T-cell (primary cell): ENCODE results near the gene ADGRD1. TPM values are rescaled to one million over a fixed set of nuclear protein-coding genes. Genes with fewer than 3 reads are reported as not detected.

Source experiments
- ATAC-seq, 4 experiments: fragments of 200-7000 bp in 3 of 4; fragments of 150-1000 bp in 1 of 4; cut with Tn5 transposase; replicated peaks in 1 of 4; 1 replicate in 3 of 4; 2 replicates in 1 of 4; pipeline ENCODE4 v1.10.0; 2021; ENCODE audit warnings: moderate library complexity in 3 of 4, mild to moderate bottlenecking in 2 of 4, moderate number of reproducible peaks in 1 of 4
- CTCF ChIA-PET, 2 donors: fragments of 300-600 bp; sonication (Branson Sonifier 250); formaldehyde crosslinking; loops; one replicate each; lab custom pipeline; 2022; ENCODE audit warnings: antibody characterized with exemption in 2 of 2; lab: Charles Lee
- POLR2A ChIA-PET, 2 donors: fragments of 300-600 bp; sonication (Branson Sonifier 250); formaldehyde crosslinking; loops; one replicate each; lab custom pipeline; 2022; ENCODE audit warnings: antibody characterized with exemption in 2 of 2; lab: Charles Lee
- DNase-seq, 35 experiments: peaks; one replicate each; pipeline versions ENCODE4 v3.0.0 to v3.0.0-alpha.2; 2013 to 2023
- H3K27ac ChIP-seq: one replicate; pipeline ENCODE4 v1.5.1; 2013; ENCODE audit warnings: low read length
- H3K27me3 ChIP-seq, 2 experiments: replicated peaks in 1 of 2; 1 replicate in 1 of 2; 2 replicates in 1 of 2; pipeline versions ENCODE4 v1.6.1 to v1.7.0; 2013; ENCODE audit warnings: low read length in 1 of 2, mixed read lengths in 1 of 2; ENCODE audit not compliant: control insufficient read depth in 2 of 2, insufficient read depth in 2 of 2; ENCODE audit errors: extremely low read depth in 1 of 2
- H3K36me3 ChIP-seq, 2 donors: 1 replicate in 1 of 2; 2 replicates in 1 of 2; pipeline versions ENCODE4 v1.6.1 to v1.7.0; 2013; ENCODE audit warnings: low read length in 1 of 2; ENCODE audit not compliant: control insufficient read depth in 2 of 2, insufficient read depth in 1 of 2; ENCODE audit errors: extremely low read depth in 1 of 2
- H3K4me1 ChIP-seq, 2 experiments: 1 replicate in 1 of 2; 2 replicates in 1 of 2; pipeline versions ENCODE4 v1.6.1 to v1.7.0; 2013; ENCODE audit warnings: low read length in 2 of 2, mixed read lengths in 1 of 2; ENCODE audit not compliant: insufficient read depth in 2 of 2, control insufficient read depth in 1 of 2; ENCODE audit errors: extremely low read depth in 1 of 2
- H3K4me3 ChIP-seq, 2 donors: 1 replicate in 1 of 2; 2 replicates in 1 of 2; pipeline versions ENCODE4 v1.5.1 to v1.7.0; 2013; ENCODE audit warnings: mild to moderate bottlenecking in 2 of 2, low read length in 1 of 2, moderate library complexity in 1 of 2; ENCODE audit not compliant: control insufficient read depth in 1 of 2; ENCODE audit errors: extremely low read depth in 1 of 2
- H3K9me3 ChIP-seq: 2 replicates; pipeline ENCODE4 v1.7.0; 2013
- H3K27ac Mint-ChIP-seq, 2 donors: one replicate each; pipeline ENCODE4 v1.8.0; 2020 to 2021; ENCODE audit warnings: mild to moderate bottlenecking in 2 of 2, mixed read lengths in 2 of 2
- H3K27me3 Mint-ChIP-seq, 2 donors: one replicate each; pipeline ENCODE4 v1.8.0; 2021 to 2022; ENCODE audit warnings: mixed read lengths in 2 of 2
- H3K36me3 Mint-ChIP-seq: one replicate; pipeline ENCODE4 v1.8.0; 2021; ENCODE audit warnings: mixed read lengths
- H3K4me1 Mint-ChIP-seq, 3 donors: one replicate each; pipeline ENCODE4 v1.8.0; 2020 to 2022; ENCODE audit warnings: mixed read lengths in 3 of 3, mild to moderate bottlenecking in 1 of 3
- H3K4me3 Mint-ChIP-seq, 3 donors: one replicate each; pipeline ENCODE4 v1.8.0; 2020 to 2022; ENCODE audit warnings: mild to moderate bottlenecking in 3 of 3, mixed read lengths in 3 of 3, moderate library complexity in 3 of 3
- H3K9me3 Mint-ChIP-seq, 3 donors: one replicate each; pipeline ENCODE4 v1.8.0; 2020 to 2022; ENCODE audit warnings: mixed read lengths in 3 of 3
- WGBS: methylation state at CpG from one replicate; pipeline ENCODE4 v1.1.5; 2013; ENCODE audit warnings: missing lambda C conversion rate; ENCODE audit not compliant: insufficient coverage; 5-methylcytosine and 5-hydroxymethylcytosine counted together
- total RNA-seq, 35 experiments: library from RNA in 6 of 35; stranded (reverse) in 6 of 35; fragments of 120-200 nt in 1 of 35; gene quantifications; one replicate each; pipeline versions ENCODE4 v1.2.1 to v1.2.4 and lab custom pipeline; 2013 to 2026

The ADGRD1 gene
- total RNA-seq, 5 donors from 2014 or later (not counting 1 experiment from before 2014, with no cell fraction given): 0.29 to 1.1 (median 0.43) TPM; not detected in 1

- Histone ChIP-seq H3K9me3 (no peaks in the 10 kb centered on the region), H3K4me1 (no peaks in the 10 kb centered on the region), H3K27me3 (peaks cover 0 to 2% of the 10 kb centered on the region in 2 experiments), H3K27ac (no peak overlapping the region), H3K36me3 (no peaks in the 10 kb centered on the region), H3K4me3 (no peak overlapping the region)
- Mint-ChIP-seq H3K4me3 (peak overlapping the region in 1 of 3 donors; percentile 8), H3K27ac (no peak overlapping the region), H3K36me3 (no peaks in the 10 kb centered on the region), H3K27me3 (peaks cover 0 to 6% of the 10 kb centered on the region in 2 donors), H3K9me3 (no peaks in the 10 kb centered on the region), H3K4me1 (no peaks in the 10 kb centered on the region)
- peak in 3 of 35 experiments; percentile 8 to 18 (median 10) for DNase-seq
- peak in 1 of 4 experiments; percentile 53 for ATAC-seq
- POLR2A ChIA-PET: no interaction called here
- WGBS: 94% methylated on average over 51 of the region's 56 CpGs
- CTCF ChIA-PET: no interaction called here
These were observed 91.2 kb downstream of the ADGRD1 start for GRCh38 chr12:131044760-131045381.

- ATAC-seq (no peak), DNase-seq (no peak)
- peaks cover 0 to 2% of the 10 kb centered on the region in 2 experiments for H3K27me3 ChIP-seq
- POLR2A ChIA-PET: no interaction called here
- no peaks in the 10 kb centered on the region for H3K4me1 ChIP-seq
- H3K4me1 Mint-ChIP-seq: no peaks in the 10 kb centered on the region
- no peak overlapping the region for H3K4me3 ChIP-seq
- WGBS: 93% methylated on average over 13 of the region's 13 CpGs
- H3K27me3 Mint-ChIP-seq: peaks cover 0 to 6% of the 10 kb centered on the region in 2 donors
- no peaks in the 10 kb centered on the region for H3K9me3 ChIP-seq
- H3K36me3 Mint-ChIP-seq: no peaks in the 10 kb centered on the region
- H3K9me3 Mint-ChIP-seq: no peaks in the 10 kb centered on the region
- H3K4me3 Mint-ChIP-seq: no peak overlapping the region
- H3K36me3 ChIP-seq: no peaks in the 10 kb centered on the region
- no peak overlapping the region for H3K27ac Mint-ChIP-seq
- H3K27ac ChIP-seq: no peak overlapping the region
- CTCF ChIA-PET: no interaction called here
These were observed 92.2 kb downstream of the ADGRD1 start for GRCh38 chr12:131045705-131046460.

- no peak overlapping the region for H3K27ac Mint-ChIP-seq
- CTCF ChIA-PET: no interaction called here
- no peaks in the 10 kb centered on the region for H3K4me1 Mint-ChIP-seq
- Histone ChIP-seq H3K4me1 (no peaks in the 10 kb centered on the region), H3K36me3 (no peaks in the 10 kb centered on the region), H3K27ac (no peak overlapping the region), H3K27me3 (no peaks in the 10 kb centered on the region), H3K9me3 (no peaks in the 10 kb centered on the region), H3K4me3 (no peak overlapping the region)
- POLR2A ChIA-PET: interaction anchor here in 1 of 2 donors (0.6 kb wide), 1 partner anchor 586 kb away, joined by 4 read pairs; no protein-coding TSS in a partner anchor
- no peaks in the 10 kb centered on the region for H3K36me3 Mint-ChIP-seq
- no peak for ATAC-seq
- H3K9me3 Mint-ChIP-seq: no peaks in the 10 kb centered on the region
- H3K27me3 Mint-ChIP-seq: peaks cover 0 to 7% of the 10 kb centered on the region in 2 donors
- 77% methylated on average over 14 of the region's 19 CpGs for WGBS
- DNase-seq: no peak
- no peak overlapping the region for H3K4me3 Mint-ChIP-seq
These were observed 93.4 kb downstream of the ADGRD1 start for GRCh38 chr12:131046813-131047788.

GRCh38 chr12:131047789-131048610, 94.3 kb downstream of the ADGRD1 start:
- Mint-ChIP-seq H3K4me1 (no peaks in the 10 kb centered on the region), H3K9me3 (no peaks in the 10 kb centered on the region), H3K27ac (no peak overlapping the region), H3K4me3 (no peak overlapping the region), H3K27me3 (peaks cover 0 to 9% of the 10 kb centered on the region in 2 donors), H3K36me3 (no peaks in the 10 kb centered on the region)
- H3K9me3 ChIP-seq: no peaks in the 10 kb centered on the region
- no peak for ATAC-seq
- H3K27me3 ChIP-seq: peaks cover 0 to 4% of the 10 kb centered on the region in 2 experiments
- no peaks in the 10 kb centered on the region for H3K36me3 ChIP-seq
- no peak for DNase-seq
- WGBS: 77% methylated on average over 23 of the region's 24 CpGs
- CTCF ChIA-PET: no interaction called here
- H3K4me3 ChIP-seq: no peak overlapping the region
- H3K4me1 ChIP-seq: no peaks in the 10 kb centered on the region
- no peak overlapping the region for H3K27ac ChIP-seq
- POLR2A ChIA-PET: interaction anchor here in 1 of 2 donors (0.6 kb wide), 1 partner anchor 587 kb away, joined by 4 read pairs; no protein-coding TSS in a partner anchor

GRCh38 chr12:131048611-131048990, 94.9 kb downstream of the ADGRD1 start:
- ChIA-PET POLR2A (no interaction called here), CTCF (no interaction called here)
- H3K9me3 ChIP-seq: no peaks in the 10 kb centered on the region
- peaks cover 0 to 5% of the 10 kb centered on the region in 2 experiments for H3K27me3 ChIP-seq
- peaks cover 0 to 9% of the 10 kb centered on the region in 2 donors for H3K27me3 Mint-ChIP-seq
- no peak overlapping the region for H3K4me3 ChIP-seq
- WGBS: 69% methylated on average over 4 of the region's 6 CpGs
- no peaks in the 10 kb centered on the region for H3K9me3 Mint-ChIP-seq
- no peak for ATAC-seq
- H3K27ac Mint-ChIP-seq: no peak overlapping the region
- H3K4me1 ChIP-seq: no peaks in the 10 kb centered on the region
- H3K4me3 Mint-ChIP-seq: no peak overlapping the region
- no peak overlapping the region for H3K27ac ChIP-seq
- H3K36me3 Mint-ChIP-seq: no peaks in the 10 kb centered on the region
- DNase-seq: no peak
- H3K36me3 ChIP-seq: no peaks in the 10 kb centered on the region
- H3K4me1 Mint-ChIP-seq: no peaks in the 10 kb centered on the region
